Fibroblast of skin of left quadriceps (primary cell): ENCODE results near the gene OR5AN1.
"Not testable (repeated sequence)": the region's sequence is repeated elsewhere in the genome, so short reads cannot be mapped to it uniquely, and the experiment has no call there.

Experiments used
- DNase-seq, 2 experiments: peaks; one replicate each; pipeline ENCODE4 v3.0.0-alpha.2; 2013; ENCODE audit warnings: low read depth in 2 of 2

OR5AN1 gene, protein sequence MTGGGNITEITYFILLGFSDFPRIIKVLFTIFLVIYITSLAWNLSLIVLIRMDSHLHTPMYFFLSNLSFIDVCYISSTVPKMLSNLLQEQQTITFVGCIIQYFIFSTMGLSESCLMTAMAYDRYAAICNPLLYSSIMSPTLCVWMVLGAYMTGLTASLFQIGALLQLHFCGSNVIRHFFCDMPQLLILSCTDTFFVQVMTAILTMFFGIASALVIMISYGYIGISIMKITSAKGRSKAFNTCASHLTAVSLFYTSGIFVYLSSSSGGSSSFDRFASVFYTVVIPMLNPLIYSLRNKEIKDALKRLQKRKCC

DNA sequence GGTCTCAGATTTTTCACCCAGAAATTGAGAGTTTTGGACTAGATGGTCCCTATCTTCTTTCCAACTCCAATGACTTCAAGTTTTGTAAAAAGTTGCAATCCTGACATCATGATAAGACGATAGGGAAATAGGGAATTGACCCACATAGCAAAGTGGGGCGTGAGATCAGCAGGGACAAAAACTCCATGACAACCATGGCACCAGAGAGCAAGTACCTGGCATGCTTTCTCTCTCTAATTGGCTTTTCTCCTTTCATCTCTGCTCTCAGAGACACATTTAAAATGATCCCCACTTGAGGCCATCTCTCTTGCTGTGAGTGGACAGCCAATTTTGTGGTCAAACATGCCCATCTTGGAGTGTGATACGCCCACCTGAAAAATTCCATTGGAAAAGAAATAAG, at the start of gene OR5AN1:
Gene OR5AN1, plus strand, starts transcription at position 301 of the 400 bp plus-strand sequence. CDS start 5,564 bp downstream, outside the sequence.
- no peak for DNase-seq

DNA sequence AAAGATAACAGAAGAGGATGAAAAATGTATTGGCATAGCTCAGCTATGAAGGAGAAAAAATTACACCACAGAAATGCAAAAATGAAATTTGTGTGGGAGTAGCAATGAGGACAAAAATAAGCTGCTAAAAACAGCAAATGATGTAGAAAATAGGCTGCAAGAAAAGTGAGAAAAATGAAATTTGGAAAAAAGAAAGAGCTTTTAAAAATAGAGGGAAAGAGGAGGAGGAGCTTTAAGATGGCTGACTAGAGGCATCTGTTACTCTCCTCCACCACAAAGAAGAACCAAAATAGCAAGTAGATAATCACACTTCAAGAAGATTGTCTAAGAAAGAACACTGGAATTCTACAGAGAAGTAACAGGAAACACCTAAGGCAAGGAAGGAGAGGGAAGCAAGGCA, 23.7 kb upstream of the OR5AN1 start:
- no peak for DNase-seq

DNA sequence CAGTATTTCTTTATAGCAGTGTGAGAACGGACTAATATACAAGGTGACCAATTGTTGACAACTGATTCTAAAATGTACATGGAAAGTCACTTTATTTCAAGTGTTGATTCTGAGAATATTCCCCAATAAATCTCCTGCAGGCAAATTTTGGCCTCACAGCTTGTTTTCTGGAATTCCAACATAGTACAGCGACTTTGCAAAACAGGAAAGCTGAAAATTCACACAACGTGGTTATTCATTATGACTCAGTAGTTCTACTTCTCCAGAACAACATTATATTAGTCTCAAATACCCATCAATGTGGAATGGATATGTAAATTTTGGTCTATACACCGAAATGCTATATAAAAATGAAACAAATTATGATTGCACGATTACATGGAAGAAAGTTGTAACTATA, 22.5 kb upstream of the OR5AN1 start:
- DNase-seq, result no peak

DNA sequence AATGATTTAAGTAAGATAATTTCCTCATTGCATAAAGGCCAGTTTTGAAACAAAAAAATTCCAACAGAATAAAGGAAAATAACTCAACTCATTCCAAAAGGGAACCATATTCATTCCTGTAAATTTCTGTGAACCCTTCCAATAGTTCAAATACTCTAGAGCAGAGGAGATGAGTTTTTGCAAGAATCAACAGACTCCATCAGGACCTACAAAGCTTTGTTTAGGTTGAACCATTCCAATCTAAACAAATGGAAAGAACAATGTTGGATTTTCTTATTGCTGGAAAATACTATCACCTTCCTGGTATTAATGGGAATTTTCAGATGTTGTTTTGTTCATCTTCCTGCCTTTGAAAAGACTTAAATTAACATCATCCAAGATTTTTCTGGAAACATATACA, 21.8 kb upstream of the OR5AN1 start:
- no peak for DNase-seq

DNA sequence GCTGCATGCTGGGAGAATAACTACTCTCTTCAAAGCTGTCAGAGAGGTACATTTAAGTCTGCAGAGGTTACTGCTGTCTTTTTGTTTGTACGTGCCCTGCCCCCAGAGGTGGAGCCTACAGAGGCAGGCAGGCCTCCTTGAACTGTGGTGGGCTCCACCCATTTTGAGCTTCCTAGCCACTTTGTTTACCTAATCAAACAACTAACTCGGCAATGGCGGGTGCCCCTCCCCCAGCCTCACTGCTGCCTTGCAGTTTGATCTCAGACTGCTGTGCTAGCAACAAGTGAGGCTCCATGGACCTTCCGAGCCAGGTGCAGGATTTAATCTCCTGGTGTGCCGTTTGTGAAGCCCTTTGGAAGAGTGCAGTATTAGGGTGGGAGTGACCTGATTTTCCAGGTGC, 9.0 kb upstream of the OR5AN1 start:
- not testable (repeated sequence) for DNase-seq

DNA sequence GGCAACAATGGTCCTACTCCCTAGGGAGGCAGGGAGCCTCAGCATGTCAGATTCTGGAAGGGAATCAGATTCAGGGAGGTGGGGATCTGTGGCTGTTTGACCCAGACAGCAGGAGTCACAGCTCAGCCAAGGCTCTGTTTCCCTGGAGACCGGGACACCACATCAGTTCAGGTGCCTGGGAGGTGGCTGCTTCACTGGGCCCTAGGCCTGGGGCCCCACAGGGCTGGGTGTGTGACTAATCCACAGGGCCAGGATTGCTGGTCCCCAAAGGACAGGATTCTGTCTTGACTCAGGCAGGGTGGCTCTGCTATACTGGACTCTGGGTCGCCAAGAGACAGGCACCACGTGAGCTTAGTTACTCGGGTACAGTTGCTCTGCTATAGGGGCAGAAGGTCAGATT, 3.5 kb upstream of the OR5AN1 start:
- no peak for DNase-seq

DNA sequence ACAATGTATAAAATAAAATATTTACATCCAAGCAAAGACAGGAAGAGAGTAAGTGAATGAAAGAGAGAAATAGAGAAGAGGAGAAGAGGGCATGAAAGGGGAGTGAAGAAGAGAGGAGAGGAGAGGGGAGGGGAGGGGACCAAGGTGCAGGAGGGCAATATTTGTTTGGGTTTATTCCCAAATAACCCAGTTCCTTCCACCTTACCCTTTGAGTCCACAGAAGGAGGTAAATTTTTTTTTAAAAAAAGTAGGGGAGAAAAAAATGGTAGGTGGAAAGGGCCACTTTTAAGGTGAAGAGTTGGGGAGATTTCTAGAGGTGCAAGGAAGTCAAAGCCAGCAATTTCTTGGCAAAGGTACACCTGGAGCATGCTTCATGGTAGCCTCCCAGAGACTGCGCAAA, 2.1 kb upstream of the OR5AN1 start:
- no peak for DNase-seq

DNA sequence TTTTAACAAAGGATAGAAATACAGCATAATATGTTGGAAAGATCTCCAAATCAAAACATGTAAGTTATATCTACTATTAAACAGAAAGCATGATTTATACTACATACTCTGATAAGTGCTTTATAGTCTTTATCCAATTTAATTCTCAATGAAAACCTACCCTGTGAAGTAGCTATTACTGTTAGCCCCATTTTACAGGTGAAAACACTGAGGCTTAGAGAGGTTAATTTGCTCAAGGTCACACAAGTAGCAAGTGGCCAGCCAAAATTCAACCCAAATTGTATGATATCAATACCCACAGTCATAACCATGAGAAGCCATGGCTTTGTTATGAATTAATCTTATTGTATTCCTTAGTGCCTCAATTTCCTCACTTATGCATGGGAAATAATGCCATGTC, 675 bp upstream of the OR5AN1 start:
- DNase-seq, result no peak

DNA sequence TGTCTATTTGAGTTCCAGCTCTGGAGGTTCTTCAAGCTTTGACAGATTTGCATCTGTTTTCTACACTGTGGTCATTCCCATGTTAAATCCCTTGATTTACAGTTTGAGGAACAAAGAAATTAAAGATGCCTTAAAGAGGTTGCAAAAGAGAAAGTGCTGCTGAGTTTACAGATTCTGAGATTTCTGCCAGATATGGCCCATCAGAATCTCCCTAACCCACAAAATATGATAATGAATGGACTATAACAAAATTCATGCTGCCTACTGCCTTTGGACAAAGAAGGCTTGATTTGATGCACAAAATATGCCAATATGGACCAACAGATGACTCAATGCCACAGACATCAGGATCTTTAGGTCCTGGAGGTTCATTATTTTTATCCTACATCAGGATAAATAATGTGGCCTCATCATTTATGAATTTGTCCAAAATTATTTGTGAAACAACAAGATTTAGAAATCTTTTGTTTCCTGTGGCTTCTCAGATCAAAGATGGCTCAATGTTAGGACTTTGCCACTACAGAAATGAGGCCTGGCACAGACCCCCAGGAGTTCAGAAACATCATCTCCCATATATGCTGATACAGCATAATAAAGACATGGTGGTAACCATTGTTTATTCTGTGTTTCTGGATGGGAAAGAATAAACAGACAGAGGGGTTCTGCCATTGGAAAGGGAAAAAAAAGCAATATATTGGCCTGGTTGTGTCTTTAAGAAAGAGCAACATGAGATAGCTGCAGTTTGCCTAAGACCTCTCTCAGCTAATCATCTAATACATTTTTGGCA, 6.7 kb downstream of the OR5AN1 start:
- DNase-seq, result no peak

DNA sequence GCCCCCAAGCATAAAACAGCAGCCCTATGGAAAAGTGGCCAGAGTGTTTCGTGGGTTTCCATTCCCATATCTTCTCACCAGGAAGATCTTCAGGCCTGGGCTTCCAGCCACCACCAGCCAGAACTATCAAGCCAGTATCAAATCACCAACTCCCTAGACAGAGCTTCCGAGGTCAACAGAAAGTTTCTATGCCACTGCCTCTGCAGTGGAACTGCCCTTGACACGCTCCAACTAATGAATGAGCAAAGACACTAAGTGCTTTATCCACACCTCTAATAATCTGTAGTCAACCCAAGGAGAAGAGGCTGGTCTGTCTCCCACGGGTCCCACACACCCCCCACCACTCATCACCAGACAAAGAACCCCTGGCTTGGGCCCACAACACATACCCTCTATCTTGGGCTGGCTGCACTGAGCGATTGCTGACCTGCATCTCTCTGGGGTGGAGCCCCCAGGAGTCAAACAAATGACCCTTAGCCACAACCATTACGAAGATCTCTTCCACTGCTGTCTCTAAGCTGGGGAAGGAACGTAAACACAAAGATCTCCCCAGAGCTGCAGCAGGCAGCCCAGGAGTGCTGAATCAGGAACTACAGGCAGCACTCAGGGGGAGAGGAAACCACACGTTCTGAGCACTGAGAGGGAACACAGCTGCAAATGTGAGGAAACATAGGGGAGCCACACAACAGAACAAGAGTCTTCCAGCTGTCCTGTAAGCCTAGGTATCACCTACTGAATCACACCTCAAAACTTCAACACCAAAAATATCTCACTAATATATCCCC, 9.7 kb downstream of the OR5AN1 start:
- no peak for DNase-seq

DNA sequence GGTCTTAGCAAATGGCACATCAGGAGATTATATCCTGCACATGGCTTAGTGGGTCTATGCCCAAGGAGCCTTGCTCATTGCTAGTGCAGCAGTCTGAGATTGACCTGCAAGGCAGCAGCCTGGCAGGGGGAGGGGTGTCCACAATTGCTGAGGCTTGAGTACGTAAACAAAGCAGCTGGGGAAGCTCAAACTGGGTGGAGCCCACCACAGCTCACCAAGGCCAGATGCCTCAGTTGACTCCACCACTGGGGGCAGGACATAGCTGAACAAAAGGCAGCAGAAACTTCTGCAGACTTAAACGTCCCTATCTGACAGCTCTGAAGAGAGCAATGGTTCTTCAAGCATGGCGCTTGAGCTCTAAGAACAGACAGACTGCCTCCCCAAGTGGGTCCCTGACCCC, 13.6 kb downstream of the OR5AN1 start:
- DNase-seq, result not testable (repeated sequence)

DNA sequence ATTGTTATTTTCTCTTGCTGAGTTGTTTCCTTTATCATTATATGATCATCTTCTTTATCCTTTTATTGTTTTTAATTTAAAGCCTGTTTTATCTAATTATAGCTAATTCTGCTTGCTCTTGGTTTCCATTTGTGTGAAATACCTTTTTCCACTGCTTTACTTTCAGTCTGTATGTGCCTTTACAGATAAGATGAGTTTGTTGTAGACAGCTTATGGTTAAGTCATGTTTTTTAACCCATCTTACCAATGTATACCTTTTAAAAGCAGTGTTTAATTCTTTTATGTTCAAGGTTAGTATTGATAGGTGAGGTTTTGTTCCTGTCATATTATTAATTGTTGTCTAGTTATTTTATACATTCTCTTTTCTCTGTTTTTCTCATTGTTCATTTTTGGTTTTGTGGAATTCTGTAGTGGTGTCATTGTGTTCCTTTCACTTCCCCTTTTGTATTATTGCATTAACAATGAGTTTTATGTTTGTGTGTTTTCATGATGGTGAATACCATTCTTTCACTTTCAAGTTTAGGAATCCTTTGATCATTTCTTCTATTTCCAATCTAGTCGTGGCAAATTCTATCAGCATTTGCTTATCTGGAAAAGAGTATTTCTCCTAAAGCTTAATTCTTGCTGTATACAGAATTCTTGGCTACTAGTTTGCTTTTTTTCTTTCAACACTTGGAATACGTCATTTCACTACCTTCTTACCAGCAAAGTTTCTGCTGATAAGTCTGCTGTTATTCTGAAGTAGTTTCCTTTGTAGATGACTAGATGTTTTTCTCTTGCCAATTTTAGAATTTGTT, 21.8 kb downstream of the OR5AN1 start:
- no peak for DNase-seq

DNA sequence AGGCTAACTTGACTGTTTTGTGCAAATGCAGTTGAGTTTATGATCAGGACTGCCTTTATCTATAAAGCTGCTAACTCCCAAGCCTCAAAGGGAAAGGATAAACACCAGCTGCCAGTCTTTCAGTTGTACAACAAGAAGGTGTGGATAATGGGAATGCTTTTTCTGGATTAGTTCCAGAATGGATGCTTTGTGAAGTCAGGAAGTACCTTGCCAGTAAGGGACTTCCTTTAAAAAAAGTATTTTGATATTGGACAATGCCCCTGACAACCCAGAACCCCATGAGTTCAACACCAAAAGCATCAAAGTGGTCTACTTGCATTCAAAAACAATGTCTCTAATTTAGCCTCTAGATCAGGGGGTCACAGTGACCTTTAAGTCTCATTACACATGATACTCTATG, 35.5 kb downstream of the OR5AN1 start:
- DNase-seq, result no peak

DNA sequence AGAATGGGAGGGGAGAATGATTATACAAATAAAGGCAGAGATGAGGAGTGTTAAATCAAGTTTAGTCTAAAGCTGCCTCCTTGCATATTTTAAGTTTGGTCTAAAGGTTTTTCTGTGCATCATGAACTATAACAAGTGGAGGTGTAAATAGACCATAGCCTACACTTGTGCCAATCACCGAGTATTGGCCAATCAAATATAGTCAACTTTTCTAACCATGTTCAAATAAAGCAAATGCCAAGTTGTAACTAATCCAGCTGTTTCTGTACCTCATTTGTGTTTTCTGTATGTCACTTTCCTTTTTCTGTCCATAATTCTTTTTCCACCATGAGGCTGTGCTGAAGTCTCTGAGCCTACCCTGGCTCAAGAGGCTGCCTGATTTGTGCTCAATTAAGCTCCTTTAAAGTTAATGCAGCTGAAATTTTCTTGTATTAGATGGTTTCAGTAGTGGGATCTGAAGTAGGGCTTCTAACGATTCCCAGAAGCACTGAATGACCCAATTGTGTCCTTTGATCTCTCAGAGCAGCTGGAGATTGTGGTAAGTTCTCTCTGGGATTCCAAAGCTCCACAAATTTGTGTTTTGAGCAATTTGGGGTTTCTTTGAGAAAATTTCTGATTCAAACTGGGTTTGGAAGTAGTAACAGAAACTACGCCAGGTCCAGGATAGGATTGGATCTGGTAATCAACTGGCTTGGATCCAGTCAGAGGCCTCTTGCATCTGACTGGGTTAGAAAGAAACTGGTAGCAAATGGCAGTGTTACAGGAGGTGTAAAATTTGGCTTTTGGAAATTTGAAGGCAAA, 42.0 kb downstream of the OR5AN1 start:
- no peak for DNase-seq

DNA sequence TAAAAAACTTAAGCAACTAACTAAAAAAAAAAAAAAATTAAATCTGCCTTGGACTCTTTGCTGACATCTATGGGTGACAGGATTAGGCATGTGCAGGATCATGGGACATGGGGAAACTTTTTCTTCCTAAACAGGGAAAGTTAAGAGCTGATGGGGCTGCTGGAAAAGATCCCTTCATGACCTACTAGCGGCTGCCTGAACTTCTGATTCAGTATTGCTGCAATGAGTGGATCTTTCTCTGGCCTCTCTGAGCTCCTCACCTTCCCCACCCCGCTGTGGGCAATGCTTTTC, 42.5 kb downstream of the OR5AN1 start:
- DNase-seq, result no peak

DNA sequence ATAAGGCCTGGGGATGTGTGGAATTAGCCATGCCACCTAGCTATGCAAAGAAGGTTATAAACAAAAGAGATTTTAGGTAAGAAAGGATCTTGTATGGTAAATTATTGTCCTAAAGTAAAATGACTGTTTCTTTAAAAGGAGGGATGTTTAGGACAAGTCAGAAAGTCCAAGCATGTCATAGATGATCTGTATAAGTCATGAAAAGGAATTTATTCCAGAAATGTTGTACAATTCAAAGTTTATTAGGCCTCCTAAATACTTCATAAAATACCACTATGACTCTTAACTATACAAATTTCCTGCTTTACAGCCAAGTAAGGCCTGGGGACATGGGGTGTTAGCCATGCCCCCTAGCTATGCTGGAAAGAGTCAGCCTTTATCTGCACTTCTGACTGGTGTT, 44.9 kb downstream of the OR5AN1 start:
- DNase-seq, result no peak

DNA sequence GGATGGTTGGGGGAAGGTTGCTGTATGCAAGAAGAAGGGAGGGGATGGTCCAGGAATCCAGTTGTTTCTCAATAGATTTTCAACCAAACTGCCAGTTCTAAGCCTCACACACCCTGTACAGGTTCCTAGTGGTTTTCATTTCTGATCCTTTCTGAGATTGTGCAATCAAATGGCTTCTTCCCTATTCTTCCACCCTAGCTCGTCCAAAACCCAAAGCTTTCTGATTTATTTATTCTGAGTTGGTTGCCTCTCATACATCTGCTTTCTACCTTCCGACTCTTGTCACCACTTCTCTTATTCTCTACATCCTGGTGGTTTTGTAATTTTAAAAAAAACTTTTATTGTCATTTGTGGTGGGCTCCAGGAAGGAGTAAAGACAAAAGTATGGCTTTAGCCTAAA, 55.0 kb downstream of the OR5AN1 start:
- no peak for DNase-seq

DNA sequence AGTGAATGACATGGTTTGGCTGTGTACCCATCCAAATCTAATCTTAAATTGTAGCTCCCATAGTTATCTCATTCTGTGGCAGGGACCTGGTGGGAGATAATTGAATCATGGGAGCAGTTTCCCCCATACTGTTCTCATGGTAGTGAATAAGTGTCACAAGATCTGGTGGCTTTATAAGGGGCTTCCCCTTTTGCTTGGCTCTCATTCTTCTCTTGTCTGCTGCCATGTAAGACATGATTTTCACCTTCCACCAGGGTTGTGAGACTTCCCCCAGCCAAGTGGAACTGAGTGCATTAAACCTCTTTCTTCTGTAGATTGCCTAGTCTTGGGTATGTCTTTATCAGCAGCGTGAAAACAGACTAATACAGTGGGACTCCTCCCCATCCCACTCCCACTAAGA, 56.4 kb downstream of the OR5AN1 start:
- DNase-seq, result no peak

DNA sequence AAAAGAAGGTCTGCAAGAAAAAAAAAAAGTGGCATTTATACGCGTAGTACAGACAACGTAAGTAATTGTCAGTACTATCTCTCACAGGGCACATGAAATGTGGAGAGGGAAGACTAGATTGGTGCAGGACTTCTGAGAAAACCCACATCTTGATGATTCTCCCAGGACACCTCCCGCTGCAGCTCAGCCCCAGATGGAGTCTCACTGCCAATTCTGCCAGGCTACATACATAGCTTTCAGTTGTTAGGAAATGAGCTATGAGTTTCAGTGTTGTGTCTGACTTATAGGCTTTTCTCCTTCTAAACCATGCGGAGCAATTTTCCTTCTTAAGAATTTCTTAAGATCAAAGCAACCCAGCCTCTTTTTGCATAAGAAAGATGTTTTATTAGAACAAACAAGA, 57.9 kb downstream of the OR5AN1 start:
- no peak for DNase-seq

DNA sequence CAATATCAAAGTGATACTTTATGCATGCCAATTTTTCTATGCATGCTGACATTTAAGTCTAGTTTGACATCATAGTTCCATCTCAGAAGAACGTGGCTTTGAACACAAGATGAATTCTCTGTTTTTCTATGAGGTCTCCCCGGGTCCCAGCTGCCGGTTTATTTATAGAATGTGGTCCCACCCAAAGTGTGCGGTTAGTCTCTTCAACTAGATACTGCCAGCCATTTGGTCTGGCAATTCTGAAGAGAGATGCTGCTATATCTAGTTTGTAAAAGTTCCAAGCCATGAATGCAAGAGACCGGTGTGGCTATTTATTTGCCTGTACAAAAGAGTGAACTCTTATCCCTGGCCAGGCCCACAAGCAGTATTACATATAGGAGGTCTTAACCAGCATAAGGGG, 58.3 kb downstream of the OR5AN1 start:
- no peak for DNase-seq

DNA sequence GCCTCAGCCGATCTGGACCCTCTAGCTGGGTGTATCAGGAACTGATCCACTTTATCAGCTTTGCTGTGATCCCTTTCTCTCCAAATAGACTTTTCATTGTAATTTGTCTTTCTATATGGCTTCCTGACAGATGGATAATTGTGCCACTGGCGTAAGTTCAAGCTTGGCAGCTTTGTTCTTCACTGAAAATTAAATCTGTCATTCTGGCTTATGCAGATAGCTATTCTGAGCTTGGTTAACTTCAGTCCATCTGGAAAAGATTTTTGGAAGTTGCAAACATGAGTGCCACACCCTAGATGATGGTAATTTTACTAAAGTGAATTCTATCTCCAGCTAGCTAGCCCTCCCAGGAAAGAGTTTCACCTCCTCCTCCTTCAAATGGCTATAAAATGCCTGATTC, 59.5 kb downstream of the OR5AN1 start:
- no peak for DNase-seq
